Lung (tissue), 12 donors: ENCODE measurements around the gene ZNF565. TPM values are rescaled to one million over a fixed set of nuclear protein-coding genes. Genes with fewer than 3 reads are reported as not detected.
A peak's percentile ranks its signal among the peaks of the same experiment; 100 is the strongest.

Experiments
- ATAC-seq: fragments of 200-7000 bp; cut with Tn5 transposase; one replicate; pipeline ENCODE4 v1.9.1; 2020; ENCODE audit warnings: moderate number of reproducible peaks; ENCODE audit not compliant: insufficient read depth, low FRiP score
- DNase-seq, 3 donors: peaks; one replicate each; pipeline ENCODE4 v3.0.0-alpha.2; 2013 to 2017
- H3K27ac ChIP-seq, 2 donors: one replicate each; pipeline ENCODE4 v1.5.1; 2013; ENCODE audit warnings: mild to moderate bottlenecking in 2 of 2, moderate library complexity in 2 of 2, control low read depth in 1 of 2, inconsistent platforms in 1 of 2, low read depth in 1 of 2, low read length in 1 of 2
- H3K27me3 ChIP-seq, 3 donors: one replicate each; pipeline ENCODE4 v1.5.1; 2013; ENCODE audit warnings: low read length in 2 of 3; ENCODE audit not compliant: control insufficient read depth in 3 of 3, insufficient read depth in 3 of 3
- H3K36me3 ChIP-seq, 4 donors: one replicate each; pipeline ENCODE4 v1.5.1; 2013; ENCODE audit warnings: low read length in 4 of 4, mild to moderate bottlenecking in 1 of 4, moderate library complexity in 1 of 4; ENCODE audit not compliant: control insufficient read depth in 4 of 4, insufficient read depth in 4 of 4
- H3K4me1 ChIP-seq, 5 donors: one replicate each; pipeline ENCODE4 v1.5.1; 2013; ENCODE audit warnings: low read length in 5 of 5, mild to moderate bottlenecking in 2 of 5, moderate library complexity in 1 of 5; ENCODE audit not compliant: control insufficient read depth in 5 of 5, insufficient read depth in 5 of 5
- H3K4me3 ChIP-seq: one replicate; pipeline ENCODE4 v1.5.1; 2013; ENCODE audit warnings: mild to moderate bottlenecking, control low read depth, moderate library complexity
- H3K9ac ChIP-seq, 2 donors: one replicate each; pipeline ENCODE4 v1.5.1; 2013; ENCODE audit warnings: low read length in 2 of 2, control low read depth in 1 of 2; ENCODE audit not compliant: insufficient read depth in 1 of 2
- H3K9me3 ChIP-seq, 4 donors: one replicate each; pipeline ENCODE4 v1.5.1; 2013; ENCODE audit warnings: low read length in 3 of 4, mild to moderate bottlenecking in 1 of 4, moderate library complexity in 1 of 4; ENCODE audit not compliant: control insufficient read depth in 4 of 4, insufficient read depth in 3 of 4
- CTCF ChIP-seq: IDR thresholded peaks from 2 replicates; pipeline ENCODE4 v1.5.1; 2012; ENCODE audit warnings: mild to moderate bottlenecking; ENCODE audit errors: control extremely low read depth, extremely low read depth
- WGBS, 2 donors: extraction: QIAGEN DNeasy Blood & Tissue Kit; methylation state at CpG; one replicate each; pipeline ENCODE4 v1.1.7; 2013; 5-methylcytosine and 5-hydroxymethylcytosine counted together
- polyA plus RNA-seq, 2 donors: library from polyadenylated mRNA; stranded (reverse); fragments of 200-250 nt; gene quantifications; one replicate each; pipeline ENCODE4 v1.2.1, GENCODE V29; 2013
- total RNA-seq, 2 donors: library from RNA; depleted of rRNA in 1 of 2; stranded (reverse); fragments of >200 nt in 1 of 2; gene quantifications; one replicate each; pipeline ENCODE4 v1.2.1, GENCODE V29; 2014 to 2021
- donor health status: control.
- donor health status: control.
- donor health status: Bipolar disorder and iron deficiency.
- donor health status: healthy.
- donor health status: DM: yes; HTN: yes; CAD: no.

ZNF565 gene
- total and polyA plus RNA-seq, 4 donors = 2.5 to 8.4 (median 2.9) TPM

DNA sequence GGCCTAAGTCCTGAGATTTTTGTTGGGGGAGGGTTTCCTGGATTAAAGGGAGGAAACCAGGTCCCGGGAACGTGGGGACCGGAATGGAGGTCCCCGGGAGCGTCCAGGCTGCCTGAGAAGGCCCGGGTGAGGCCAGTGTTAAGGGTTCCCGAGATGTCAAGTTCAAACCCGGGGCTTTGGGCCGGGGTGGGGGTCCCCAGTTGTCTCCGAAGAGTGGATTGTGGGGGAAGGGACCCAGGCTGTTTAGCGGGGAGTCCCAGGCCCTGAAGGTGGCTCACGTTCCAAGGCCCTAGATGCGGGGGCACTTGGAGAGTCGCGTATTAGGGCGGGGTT is 62.5 kb downstream of the ZNF565 start:
- peak overlapping the region; percentile 51 for H3K4me3 ChIP-seq
- peak overlapping the region; percentile 95 to 99 for H3K27ac ChIP-seq
- DNase-seq (peak in 1 of 3 donors; percentile 27), ATAC-seq (no peak)
- H3K4me1 ChIP-seq = peaks cover 0 to 15% (median 9%) of the 10 kb centered on the region in 5 donors
- 49 to 63% methylated on average over 16 of the region's 16 CpGs for WGBS, 2 donors
- no peaks in the 10 kb centered on the region for H3K27me3 ChIP-seq
- H3K9ac ChIP-seq = peak overlapping the region; percentile 46 to 68
- H3K9me3 ChIP-seq = no peaks in the 10 kb centered on the region
- peaks cover 0 to 36% (median 19%) of the 10 kb centered on the region in 4 donors for H3K36me3 ChIP-seq
- no peak for TF ChIP-seq CTCF

GRCh38 chr19:36151144-36152018 is 63.1 kb downstream of the ZNF565 start:
- Histone ChIP-seq H3K27ac (peak overlapping the region; percentile 95 to 99), H3K27me3 (no peaks in the 10 kb centered on the region), H3K9ac (peak overlapping the region; percentile 49 to 68), H3K9me3 (no peaks in the 10 kb centered on the region), H3K4me1 (peaks cover 0 to 15% (median 9%) of the 10 kb centered on the region in 5 donors), H3K36me3 (peaks cover 0 to 42% (median 22%) of the 10 kb centered on the region in 4 donors), H3K4me3 (peak overlapping the region; percentile 51)
- ATAC-seq (peak; percentile 66), DNase-seq (peak; percentile 81 to 92 (median 86))
- 64 to 69% methylated on average over 47 of the region's 47 CpGs for WGBS, 2 donors
- TF ChIP-seq CTCF = no peak

GRCh38 chr19:36150586-36150985 is 63.9 kb downstream of the ZNF565 start:
- WGBS, 2 donors = 75 to 76% methylated on average over 5 of the region's 5 CpGs
- peak overlapping the region in 1 of 2 donors; percentile 49 for H3K9ac ChIP-seq

More at GRCh38 chr19:36150586-36150985, 63.9 kb downstream of the ZNF565 start:
- DNase-seq = no peak
- no peaks in the 10 kb centered on the region for H3K9me3 ChIP-seq
- peaks cover 0 to 15% (median 9%) of the 10 kb centered on the region in 5 donors for H3K4me1 ChIP-seq
- H3K4me3 ChIP-seq = no peak overlapping the region
- H3K27ac ChIP-seq = peak overlapping the region; percentile 95 to 99
- H3K36me3 ChIP-seq = peaks cover 6 to 49% (median 30%) of the 10 kb centered on the region in 4 donors
- no peak for ATAC-seq
- H3K27me3 ChIP-seq = no peaks in the 10 kb centered on the region
- no peak for TF ChIP-seq CTCF
